Measurements from ENCODE around the gene SRSF4.
"Not testable (repeated sequence)": the region's sequence is repeated elsewhere in the genome, so short reads cannot be mapped to it uniquely, and the experiment has no call there.

DNA sequence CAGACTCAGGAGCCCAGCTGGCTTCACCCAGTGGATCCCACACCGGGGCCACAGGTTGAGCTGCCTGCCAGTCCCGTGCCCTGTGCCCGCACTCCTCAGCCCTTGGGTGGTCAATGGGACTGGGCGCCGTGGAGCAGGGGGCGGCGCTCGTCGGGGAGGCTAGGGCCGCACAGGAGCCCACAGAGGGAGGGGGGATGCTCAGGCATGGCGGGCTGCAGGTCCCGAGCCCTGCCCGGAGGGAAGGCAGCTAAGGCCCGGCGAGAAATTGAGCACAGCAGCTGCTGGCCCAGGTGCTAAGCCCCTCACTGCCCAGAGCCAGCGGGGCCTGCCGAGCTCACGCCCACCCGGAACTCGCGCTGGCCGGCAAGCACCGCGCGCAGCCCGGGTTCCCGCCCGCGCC is 50.6 kb downstream of the SRSF4 start:
- not testable (repeated sequence) for TF ChIP-seq POLR2A (IDR thresholded peaks at IDR 0.05)
- TF ChIP-seq, protein P1, sequence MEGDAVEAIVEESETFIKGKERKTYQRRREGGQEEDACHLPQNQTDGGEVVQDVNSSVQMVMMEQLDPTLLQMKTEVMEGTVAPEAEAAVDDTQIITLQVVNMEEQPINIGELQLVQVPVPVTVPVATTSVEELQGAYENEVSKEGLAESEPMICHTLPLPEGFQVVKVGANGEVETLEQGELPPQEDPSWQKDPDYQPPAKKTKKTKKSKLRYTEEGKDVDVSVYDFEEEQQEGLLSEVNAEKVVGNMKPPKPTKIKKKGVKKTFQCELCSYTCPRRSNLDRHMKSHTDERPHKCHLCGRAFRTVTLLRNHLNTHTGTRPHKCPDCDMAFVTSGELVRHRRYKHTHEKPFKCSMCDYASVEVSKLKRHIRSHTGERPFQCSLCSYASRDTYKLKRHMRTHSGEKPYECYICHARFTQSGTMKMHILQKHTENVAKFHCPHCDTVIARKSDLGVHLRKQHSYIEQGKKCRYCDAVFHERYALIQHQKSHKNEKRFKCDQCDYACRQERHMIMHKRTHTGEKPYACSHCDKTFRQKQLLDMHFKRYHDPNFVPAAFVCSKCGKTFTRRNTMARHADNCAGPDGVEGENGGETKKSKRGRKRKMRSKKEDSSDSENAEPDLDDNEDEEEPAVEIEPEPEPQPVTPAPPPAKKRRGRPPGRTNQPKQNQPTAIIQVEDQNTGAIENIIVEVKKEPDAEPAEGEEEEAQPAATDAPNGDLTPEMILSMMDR (IDR thresholded peaks at IDR 0.05): not testable (repeated sequence)

Measured in gastroesophageal sphincter (tissue), 3 donors.